NCI-H2081 treated with DMSO at 0.1 percent for 48 hours (cell line): ENCODE results near the gene LRIT1.

ENCODE experiments used
- DNase-seq: peaks from one replicate; lab custom pipeline; 2025; lab: John Stamatoyannopoulos, UW

LRIT1 gene

GRCh38 chr10:84191106-84191505 lies 50.2 kb downstream of the LRIT1 start:
- no peak for DNase-seq

GRCh38 chr10:84190621-84191020 lies 50.7 kb downstream of the LRIT1 start:
- DNase-seq, result no peak

- no peak for DNase-seq
These were observed 52.5 kb downstream of the LRIT1 start for GRCh38 chr10:84188815-84189214.

GRCh38 chr10:84185526-84186175 lies 55.7 kb downstream of the LRIT1 start:
- DNase-seq, result no peak

- DNase-seq, result no peak
These were observed 56.8 kb downstream of the LRIT1 start for GRCh38 chr10:84184517-84184916.

DNA sequence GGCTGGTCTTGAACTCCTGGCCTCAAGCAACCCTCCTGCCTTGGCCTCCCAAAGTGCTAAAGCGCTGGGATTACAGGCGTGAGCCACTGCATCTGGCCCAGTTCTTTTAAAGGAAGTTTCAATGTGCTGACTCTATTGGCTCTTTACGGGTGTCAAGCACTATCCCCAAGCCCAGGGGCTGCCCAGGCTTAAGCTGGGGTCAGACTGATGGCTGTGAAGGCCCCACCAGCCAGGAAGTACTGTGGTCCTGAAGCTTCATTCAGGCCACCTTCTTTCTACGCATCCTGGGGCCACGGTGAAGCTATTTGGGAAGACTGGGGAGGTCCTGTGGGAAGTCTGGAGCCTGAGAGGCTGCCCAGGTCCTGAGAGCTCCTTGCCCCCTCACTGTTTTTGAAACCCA lies 59.7 kb downstream of the LRIT1 start:
- DNase-seq, result no peak
